H4 (cell line): Measurements from ENCODE around the gene RAD50. TPM values are rescaled to one million over a fixed set of nuclear protein-coding genes. Genes with fewer than 3 reads are reported as not detected.
"Not testable (repeated sequence)": the region's sequence is repeated elsewhere in the genome, so short reads cannot be mapped to it uniquely, and the experiment has no call there.

Experiments
- DNase-seq: peaks from one replicate; pipeline ENCODE4 v3.0.0-alpha.2; 2015; ENCODE audit warnings: low spot score
- total RNA-seq: library from RNA; depleted of rRNA; stranded (reverse); fragments of >200 nt; shearing (Covaris generic); gene quantifications from 2 replicates; pipeline ENCODE4 v1.2.3, GENCODE V29; 2014

Gene RAD50
- total RNA-seq, 1 experiment from 2014 or later, result 24.8 TPM

- DNase-seq, result peak; percentile 36
Measured at GRCh38 chr5:132557478-132558172, 848 bp downstream of the RAD50 start.

- no peak for DNase-seq
Measured at GRCh38 chr5:132559383-132560060, 2.7 kb downstream of the RAD50 start.

GRCh38 chr5:132561601-132562000, 4.8 kb downstream of the RAD50 start:
- no peak for DNase-seq

- DNase-seq, result not testable (repeated sequence)
Measured at GRCh38 chr5:132564555-132564954, 7.8 kb downstream of the RAD50 start.

- DNase-seq, result no peak
Measured at GRCh38 chr5:132566657-132567056, 9.9 kb downstream of the RAD50 start.

GRCh38 chr5:132576123-132576522, 19.3 kb downstream of the RAD50 start:
- DNase-seq, result no peak

GRCh38 chr5:132584560-132584959, 27.8 kb downstream of the RAD50 start:
- not testable (repeated sequence) for DNase-seq

GRCh38 chr5:132586063-132586462, 29.3 kb downstream of the RAD50 start:
- no peak for DNase-seq

GRCh38 chr5:132589467-132589866, 32.7 kb downstream of the RAD50 start:
- no peak for DNase-seq

GRCh38 chr5:132591145-132591544, 34.4 kb downstream of the RAD50 start:
- DNase-seq, result no peak

GRCh38 chr5:132592521-132592920, 35.7 kb downstream of the RAD50 start:
- DNase-seq, result no peak

GRCh38 chr5:132594170-132594569, 37.4 kb downstream of the RAD50 start:
- DNase-seq, result no peak

GRCh38 chr5:132595624-132596023, 38.8 kb downstream of the RAD50 start:
- no peak for DNase-seq

- no peak for DNase-seq
Measured at GRCh38 chr5:132601071-132601728, 44.4 kb downstream of the RAD50 start.

GRCh38 chr5:132607095-132607494, 50.3 kb downstream of the RAD50 start:
- peak; percentile 24 for DNase-seq

GRCh38 chr5:132608107-132608506, 51.3 kb downstream of the RAD50 start:
- no peak for DNase-seq

GRCh38 chr5:132611965-132612364, 55.2 kb downstream of the RAD50 start:
- no peak for DNase-seq

- DNase-seq, result no peak
Measured at GRCh38 chr5:132612846-132613245, 56.1 kb downstream of the RAD50 start.

- no peak for DNase-seq
Measured at GRCh38 chr5:132621699-132622098, 64.9 kb downstream of the RAD50 start.

- DNase-seq, result no peak
Measured at GRCh38 chr5:132622608-132623007, 65.8 kb downstream of the RAD50 start.

- no peak for DNase-seq
Measured at GRCh38 chr5:132627470-132627869, 70.7 kb downstream of the RAD50 start.

GRCh38 chr5:132628814-132629213, 72.0 kb downstream of the RAD50 start:
- DNase-seq, result no peak
